Pancreas (tissue), 10 donors: ENCODE data around the gene RAB30. TPM values are rescaled to one million over a fixed set of nuclear protein-coding genes. Genes with fewer than 3 reads are reported as not detected.
"Not testable (repeated sequence)": the region's sequence is repeated elsewhere in the genome, so short reads cannot be mapped to it uniquely, and the experiment has no call there.

ENCODE experiments used
- ATAC-seq, 4 donors: fragments of 200-7000 bp; cut with Tn5 transposase; one replicate each; pipeline versions ENCODE4 v1.8.0 to v1.9.1; 2020; ENCODE audit warnings: mild to moderate bottlenecking in 4 of 4, moderate library complexity in 4 of 4
- DNase-seq, 6 donors: peaks; one replicate each; pipeline ENCODE4 v3.0.0-alpha.2; 2020
- FAIRE-seq: peaks from 2 replicates; lab custom pipeline; 2012; peaks lifted over from hg19 to GRCh38; lab: Jason Lieb, UNC
- H3K27ac ChIP-seq, 4 donors: fragments of 200-600 bp; sonication (generic); 1 replicate in 3 of 4; 2 replicates in 1 of 4; pipeline versions ENCODE4 v1.5.0 to v1.8.0; 2020
- H3K27me3 ChIP-seq, 4 donors: fragments of 200-600 bp; one replicate each; pipeline ENCODE4 v1.8.0; 2021
- H3K36me3 ChIP-seq, 3 donors: fragments of 200-600 bp; sonication (generic) in 1 of 3; one replicate each; pipeline versions ENCODE4 v1.5.0 to v1.8.0; 2020 to 2021
- H3K4me1 ChIP-seq, 3 donors: fragments of 200-600 bp; one replicate each; pipeline ENCODE4 v1.8.0; 2021
- H3K4me3 ChIP-seq, 4 donors: fragments of 200-600 bp; sonication (generic) in 2 of 4; one replicate each; pipeline versions ENCODE4 v1.5.0 to v1.8.0; 2020 to 2021
- H3K9me3 ChIP-seq, 4 donors: fragments of 200-600 bp; one replicate each; pipeline ENCODE4 v1.8.0; 2021
- CTCF ChIP-seq, 4 donors: fragments of 200-600 bp; sonication (generic) in 3 of 4; IDR thresholded peaks; one replicate each; pipeline versions ENCODE4 v1.5.0 to v1.8.0; 2021; ENCODE audit warnings: antibody characterized with exemption in 4 of 4
- WGBS, 2 donors: extraction: QIAGEN DNeasy Blood & Tissue Kit; methylation state at CpG; one replicate each; pipeline ENCODE4 v1.1.7; 2013; 5-methylcytosine and 5-hydroxymethylcytosine counted together
- intact Hi-C, 3 donors: fragments of 100-400 bp; cut with DNase I; formaldehyde crosslinking; loops; one replicate each; pipeline versions ENCODE4 v1.11.1 to v1.14.2; 2022
- polyA plus RNA-seq, 2 donors: library from polyadenylated mRNA; stranded (reverse); fragments of 200-250 nt; gene quantifications; one replicate each; pipeline ENCODE4 v1.2.3, GENCODE V29; 2013
- total RNA-seq, 6 donors: library from RNA; stranded (reverse); fragmentation: NEBNext Ultra II Directional in 4 of 6; extraction: Animal tissue kit (Norgen Biotek cat#: 25700) in 4 of 6; gene quantifications; one replicate each; pipeline versions ENCODE4 v1.2.1 to v1.2.4, GENCODE V29; 2021 to 2023
- donor health status: healthy with polysubstance abuse.
- donor health status: DM: no; HTN: no; CAD: no; lungs with moderate emphysema.
- donor health status: DM: no; HTN: no; CAD: no.
- donor health status: control.
- donor health status: control.
- donor health status: Bipolar disorder and iron deficiency.
- donor health status: DM: yes; HTN: yes; CAD: no.
- donor health status: DM: no; HTN: no; CAD: no.
- donor health status: DM: no; HTN: no; CAD: no.
- donor health status: DM: yes; HTN: yes; CAD: no.

Gene RAB30
- total and polyA plus RNA-seq, 8 donors, result 1.0 to 6.7 (median 4.9) TPM

- Histone ChIP-seq H3K4me3 (no peak overlapping the region), H3K27ac (no peak overlapping the region), H3K4me1 (peaks cover 22 to 32% (median 26%) of the 10 kb centered on the region in 3 donors), H3K9me3 (no peaks in the 10 kb centered on the region), H3K27me3 (no peaks in the 10 kb centered on the region), H3K36me3 (no peaks in the 10 kb centered on the region)
- FAIRE-seq, result no peak
- intact Hi-C loops, result no loop called here
- no peak for ATAC-seq
- 98% methylated on average over 2 of the region's 2 CpGs for WGBS, 2 donors
- no peak for TF ChIP-seq CTCF (IDR thresholded peaks at IDR 0.05)
- DNase-seq, result no peak
These were observed 61.7 kb downstream of the RAB30 start for GRCh38 chr11:83009999-83010398.

GRCh38 chr11:83009136-83009535, 62.6 kb downstream of the RAB30 start:
- H3K4me3 ChIP-seq, H3K36me3 ChIP-seq, DNase-seq, ATAC-seq, H3K27me3 ChIP-seq, H3K9me3 ChIP-seq, FAIRE-seq, intact Hi-C loops, H3K27ac ChIP-seq: not testable (repeated sequence)
- WGBS, 2 donors, result 97 to 99% methylated on average over 10 of the region's 10 CpGs
- H3K4me1 ChIP-seq, result peaks cover 22 to 32% (median 26%) of the 10 kb centered on the region in 3 donors

GRCh38 chr11:83008581-83008923, 63.1 kb downstream of the RAB30 start:
- intact Hi-C loops, result no loop called here
- 88 to 93% methylated on average over 2 of the region's 2 CpGs for WGBS, 2 donors
- H3K27me3 ChIP-seq, result no peaks in the 10 kb centered on the region
- DNase-seq (no peak), FAIRE-seq (no peak), ATAC-seq (no peak)
- no peak overlapping the region for H3K27ac ChIP-seq
- no peak for TF ChIP-seq CTCF (IDR thresholded peaks at IDR 0.05)
- H3K4me3 ChIP-seq, result no peak overlapping the region
- no peaks in the 10 kb centered on the region for H3K36me3 ChIP-seq
- no peaks in the 10 kb centered on the region for H3K9me3 ChIP-seq
- peaks cover 22 to 32% (median 26%) of the 10 kb centered on the region in 3 donors for H3K4me1 ChIP-seq

GRCh38 chr11:83007909-83008580, 63.7 kb downstream of the RAB30 start:
- no peak overlapping the region for H3K4me3 ChIP-seq
- TF ChIP-seq CTCF (IDR thresholded peaks at IDR 0.05), result no peak
- ATAC-seq (peak; percentile 86 to 93 (median 91)), DNase-seq (peak; percentile 53 to 78 (median 63)), FAIRE-seq (no peak)
- 4% methylated on average over 6 of the region's 6 CpGs for WGBS, 2 donors
- intact Hi-C loops, result no loop called here
- H3K4me1 ChIP-seq, result peaks cover 22 to 32% (median 26%) of the 10 kb centered on the region in 3 donors
- peak overlapping the region in 3 of 4 donors; percentile 7 to 29 (median 10) for H3K27ac ChIP-seq
- H3K36me3 ChIP-seq, result no peaks in the 10 kb centered on the region
- no peaks in the 10 kb centered on the region for H3K9me3 ChIP-seq
- no peaks in the 10 kb centered on the region for H3K27me3 ChIP-seq

- intact Hi-C loops, result no loop called here
- peak in 2 of 4 donors; percentile 2 to 6 for ATAC-seq
- Histone ChIP-seq H3K27me3 (no peaks in the 10 kb centered on the region), H3K4me1 (peaks cover 22 to 32% (median 26%) of the 10 kb centered on the region in 3 donors), H3K36me3 (no peaks in the 10 kb centered on the region), H3K27ac (peak overlapping the region in 1 of 4 donors; percentile 7), H3K4me3 (no peak overlapping the region), H3K9me3 (no peaks in the 10 kb centered on the region)
- WGBS, 2 donors, result 59 to 62% methylated on average over 5 of the region's 5 CpGs
- DNase-seq, result no peak
- TF ChIP-seq CTCF (IDR thresholded peaks at IDR 0.05), result no peak
- no peak for FAIRE-seq
These were observed 64.2 kb downstream of the RAB30 start for GRCh38 chr11:83007477-83007876.
